ENCODE measurements around the gene S100A2.

The S100A2 gene

GRCh38 chr1:153613406-153613805, 47.8 kb upstream of the S100A2 start:
- peak overlapping the region; percentile 66 for H3K4me3 ChIP-seq (ENCODE audit: severe bottlenecking)
- H3K4me1 ChIP-seq (ENCODE audit: insufficient read depth, poor library complexity, severe bottlenecking), result peaks cover 39% of the 10 kb centered on the region
- H3K36me3 ChIP-seq (ENCODE audit: low read depth), result peaks cover 31% of the 10 kb centered on the region
- no peaks in the 10 kb centered on the region for H3K9me3 ChIP-seq (ENCODE audit: severe bottlenecking)
- no peak for DNase-seq (ENCODE audit: low spot score)
- ATAC-seq (ENCODE audit: low read depth), result peak; percentile 1
- peak overlapping the region; percentile 98 for H3K27ac ChIP-seq (ENCODE audit: poor library complexity, severe bottlenecking)
- no peak for TF ChIP-seq CTCF (IDR thresholded peaks at IDR 0.05; ENCODE audit: poor library complexity, severe bottlenecking)
- no peaks in the 10 kb centered on the region for H3K27me3 ChIP-seq (ENCODE audit: insufficient read depth, poor library complexity, severe bottlenecking)

- Histone ChIP-seq H3K27me3 (ENCODE audit: insufficient read depth, poor library complexity, severe bottlenecking) (no peaks in the 10 kb centered on the region), H3K4me1 (ENCODE audit: insufficient read depth, poor library complexity, severe bottlenecking) (peaks cover 42% of the 10 kb centered on the region)
- peak; percentile 89 for DNase-seq (ENCODE audit: low spot score)
Observed at GRCh38 chr1:153612755-153613331, 47.2 kb upstream of the S100A2 start, which contains the start of gene S100A16. Gene S100A16 (minus strand): TSS chr1:153613137. CDS start chr1:153608151, 4,986 bp downstream.

GRCh38 chr1:153612111-153612754, 46.6 kb upstream of the S100A2 start:
- TF ChIP-seq CTCF (IDR thresholded peaks at IDR 0.05; ENCODE audit: poor library complexity, severe bottlenecking), result no peak
- DNase-seq (ENCODE audit: low spot score), result no peak
- no peaks in the 10 kb centered on the region for H3K27me3 ChIP-seq (ENCODE audit: insufficient read depth, poor library complexity, severe bottlenecking)
- H3K27ac ChIP-seq (ENCODE audit: poor library complexity, severe bottlenecking), result peak overlapping the region; percentile 98
- H3K36me3 ChIP-seq (ENCODE audit: low read depth), result peaks cover 41% of the 10 kb centered on the region
- peak overlapping the region; percentile 66 for H3K4me3 ChIP-seq (ENCODE audit: severe bottlenecking)
- peaks cover 40% of the 10 kb centered on the region for H3K4me1 ChIP-seq (ENCODE audit: insufficient read depth, poor library complexity, severe bottlenecking)
- ATAC-seq (ENCODE audit: low read depth), result no peak
- no peaks in the 10 kb centered on the region for H3K9me3 ChIP-seq (ENCODE audit: severe bottlenecking)

More at GRCh38 chr1:153612755-153613331, 47.2 kb upstream of the S100A2 start, which contains the start of gene S100A16:
- H3K4me3 ChIP-seq (ENCODE audit: severe bottlenecking), result peak within 1 kb of the TSS; percentile 66
- TF ChIP-seq CTCF (IDR thresholded peaks at IDR 0.05; ENCODE audit: poor library complexity, severe bottlenecking), result no peak
- H3K36me3 ChIP-seq (ENCODE audit: low read depth), result peaks cover 35% of the 10 kb centered on the region
- H3K27ac ChIP-seq (ENCODE audit: poor library complexity, severe bottlenecking), result peak within 1 kb of the TSS; percentile 98
- ATAC-seq (ENCODE audit: low read depth), result peak; percentile 50
- no peaks in the 10 kb centered on the region for H3K9me3 ChIP-seq (ENCODE audit: severe bottlenecking)

GRCh38 chr1:153611356-153611755, 45.7 kb upstream of the S100A2 start:
- DNase-seq (ENCODE audit: low spot score), result no peak
- Histone ChIP-seq H3K4me3 (ENCODE audit: severe bottlenecking) (peak overlapping the region; percentile 66), H3K4me1 (ENCODE audit: insufficient read depth, poor library complexity, severe bottlenecking) (peaks cover 31% of the 10 kb centered on the region), H3K27ac (ENCODE audit: poor library complexity, severe bottlenecking) (peak overlapping the region; percentile 98), H3K9me3 (ENCODE audit: severe bottlenecking) (no peaks in the 10 kb centered on the region), H3K36me3 (ENCODE audit: low read depth) (peaks cover 50% of the 10 kb centered on the region), H3K27me3 (ENCODE audit: insufficient read depth, poor library complexity, severe bottlenecking) (no peaks in the 10 kb centered on the region)
- ATAC-seq (ENCODE audit: low read depth), result no peak
- TF ChIP-seq CTCF (IDR thresholded peaks at IDR 0.05; ENCODE audit: poor library complexity, severe bottlenecking), result no peak

Data from RWPE2 (cell line).